Esophagus muscularis mucosa (tissue), 4 donors: ENCODE results near the gene FBXL7. TPM values are rescaled to one million over a fixed set of nuclear protein-coding genes. Genes with fewer than 3 reads are reported as not detected.
A peak's percentile ranks its signal among the peaks of the same experiment; 100 is the strongest.

Experiments
- DNase-seq: peaks from one replicate; pipeline ENCODE4 v3.0.0-alpha.2; 2017; ENCODE audit errors: extremely low spot score
- H3K27ac ChIP-seq, 4 donors: fragments of 200-600 bp; sonication (generic); replicated peaks in 1 of 4; 1 replicate in 3 of 4; 2 replicates in 1 of 4; pipeline ENCODE4 v1.5.1; 2016 to 2019; ENCODE audit warnings: mild to moderate bottlenecking in 1 of 4
- H3K27me3 ChIP-seq, 4 donors: fragments of 200-600 bp; sonication (generic); one replicate each; pipeline versions ENCODE4 v1.5.1 to v1.6.0; 2016 to 2019
- H3K36me3 ChIP-seq, 4 donors: fragments of 200-600 bp; sonication (generic); one replicate each; pipeline ENCODE4 v1.5.1; 2016 to 2019
- H3K4me1 ChIP-seq, 4 donors: fragments of 200-600 bp; sonication (generic); one replicate each; pipeline ENCODE4 v1.5.1; 2016 to 2019
- H3K4me3 ChIP-seq, 4 donors: fragments of 200-600 bp; sonication (generic); 1 replicate in 2 of 4; 2 replicates in 2 of 4; pipeline ENCODE4 v1.5.1; 2016 to 2019; ENCODE audit warnings: mild to moderate bottlenecking in 4 of 4, moderate library complexity in 1 of 4
- H3K9me3 ChIP-seq, 4 donors: fragments of 200-600 bp; sonication (generic); 1 replicate in 3 of 4; 2 replicates in 1 of 4; pipeline ENCODE4 v1.5.1; 2016 to 2019
- CTCF ChIP-seq, 3 experiments: fragments of 200-600 bp in 2 of 3; fragments of 450-650 bp in 1 of 3; sonication (generic) in 2 of 3; IDR thresholded peaks; one replicate each; pipeline ENCODE4 v1.5.1; 2017 to 2019; ENCODE audit warnings: antibody characterized with exemption in 3 of 3, mild to moderate bottlenecking in 2 of 3, moderate library complexity in 1 of 3
- EP300 ChIP-seq: sonication (generic); formaldehyde crosslinking; IDR thresholded peaks from one replicate; pipeline ENCODE4 v1.6.1; 2017; ENCODE audit warnings: antibody characterized with exemption
- POLR2A ChIP-seq: fragments of 450-650 bp; IDR thresholded peaks from one replicate; pipeline ENCODE4 v1.6.1; 2017; ENCODE audit warnings: antibody characterized with exemption, moderate library complexity, mild to moderate bottlenecking, low read depth
- POLR2AphosphoS5 ChIP-seq, 2 donors: sonication (generic); formaldehyde crosslinking; IDR thresholded peaks; one replicate each; pipeline ENCODE4 v1.6.1; 2017; ENCODE audit warnings: antibody characterized with exemption in 2 of 2
- WGBS: methylation state at CpG from one replicate; pipeline ENCODE4 v1.1.5; 2018; 5-methylcytosine and 5-hydroxymethylcytosine counted together
- intact Hi-C: fragments of 100-400 bp; cut with DNase I; formaldehyde crosslinking; loops from one replicate; pipeline ENCODE4 v1.15.1; 2023
- total RNA-seq, 4 donors: library from RNA; depleted of rRNA; stranded (reverse); fragments of >200 nt; gene quantifications; one replicate each; pipeline versions ENCODE4 v1.1.0 to v1.2.1, GENCODE V29; 2016

Gene FBXL7
- total RNA-seq, 4 donors from 2014 or later: 25.7 to 37.7 (median 27.6) TPM

- peak; percentile 37 for DNase-seq
- Histone ChIP-seq H3K27ac (no peak overlapping the region), H3K9me3 (no peaks in the 10 kb centered on the region), H3K4me3 (no peak overlapping the region), H3K27me3 (no peaks in the 10 kb centered on the region), H3K36me3 (peaks cover 8 to 17% (median 11%) of the 10 kb centered on the region in 4 donors), H3K4me1 (peaks cover 0 to 4% (median 0%) of the 10 kb centered on the region in 4 donors)
- WGBS: 64% methylated on average over 11 of the region's 11 CpGs
- intact Hi-C loops: no loop called here
- no peak for TF ChIP-seq POLR2A
- no peak for TF ChIP-seq CTCF (IDR thresholded peaks at IDR 0.05)
- no peak for TF ChIP-seq EP300
- TF ChIP-seq POLR2AphosphoS5 (IDR thresholded peaks at IDR 0.05): no peak
Measured at GRCh38 chr5:15929611-15930263, 429.8 kb downstream of the FBXL7 start.

DNA sequence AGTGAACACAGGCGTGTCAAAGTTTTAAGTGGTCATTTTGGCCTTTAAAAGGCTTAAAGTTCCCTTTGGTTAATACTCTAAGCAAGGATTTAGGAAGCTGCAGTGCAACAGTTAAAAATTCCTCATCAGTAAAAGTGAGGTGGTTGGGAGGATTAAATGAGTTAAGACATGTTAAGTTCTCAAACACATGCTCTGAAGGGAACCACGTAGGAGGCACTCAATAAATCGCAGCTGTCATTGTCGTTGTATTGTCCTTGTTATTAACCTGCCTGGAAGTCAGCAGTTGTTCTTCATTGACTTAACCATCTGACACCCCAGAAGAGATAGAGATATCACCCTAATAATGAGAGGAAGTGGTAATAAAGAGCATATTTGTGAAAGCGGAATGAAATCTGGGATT lies 432.1 kb downstream of the FBXL7 start:
- H3K36me3 ChIP-seq: peaks cover 21 to 36% (median 23%) of the 10 kb centered on the region in 4 donors
- no peaks in the 10 kb centered on the region for H3K9me3 ChIP-seq
- intact Hi-C loops: no loop called here
- no peak for DNase-seq
- H3K27ac ChIP-seq: no peak overlapping the region
- WGBS: 73% methylated on average over 5 of the region's 5 CpGs
- H3K4me1 ChIP-seq: peaks cover 0 to 4% (median 0%) of the 10 kb centered on the region in 4 donors
- H3K4me3 ChIP-seq: no peak overlapping the region
- H3K27me3 ChIP-seq: no peaks in the 10 kb centered on the region
- TF ChIP-seq POLR2A (no peak), EP300 (no peak), POLR2AphosphoS5 (IDR thresholded peaks at IDR 0.05) (no peak), CTCF (IDR thresholded peaks at IDR 0.05) (no peak)

GRCh38 chr5:15933259-15934207 lies 433.6 kb downstream of the FBXL7 start:
- no peak overlapping the region for H3K4me3 ChIP-seq
- intact Hi-C loops: no loop called here
- H3K27me3 ChIP-seq: no peaks in the 10 kb centered on the region
- peaks cover 0 to 4% (median 0%) of the 10 kb centered on the region in 4 donors for H3K4me1 ChIP-seq
- H3K36me3 ChIP-seq: peaks cover 27 to 42% (median 28%) of the 10 kb centered on the region in 4 donors
- 85% methylated on average over 13 of the region's 13 CpGs for WGBS
- TF ChIP-seq CTCF (IDR thresholded peaks at IDR 0.05): no peak
- no peak for TF ChIP-seq POLR2A
- no peak for TF ChIP-seq POLR2AphosphoS5 (IDR thresholded peaks at IDR 0.05)
- no peak for TF ChIP-seq EP300
- no peaks in the 10 kb centered on the region for H3K9me3 ChIP-seq
- peak; percentile 70 for DNase-seq
- no peak overlapping the region for H3K27ac ChIP-seq

DNA sequence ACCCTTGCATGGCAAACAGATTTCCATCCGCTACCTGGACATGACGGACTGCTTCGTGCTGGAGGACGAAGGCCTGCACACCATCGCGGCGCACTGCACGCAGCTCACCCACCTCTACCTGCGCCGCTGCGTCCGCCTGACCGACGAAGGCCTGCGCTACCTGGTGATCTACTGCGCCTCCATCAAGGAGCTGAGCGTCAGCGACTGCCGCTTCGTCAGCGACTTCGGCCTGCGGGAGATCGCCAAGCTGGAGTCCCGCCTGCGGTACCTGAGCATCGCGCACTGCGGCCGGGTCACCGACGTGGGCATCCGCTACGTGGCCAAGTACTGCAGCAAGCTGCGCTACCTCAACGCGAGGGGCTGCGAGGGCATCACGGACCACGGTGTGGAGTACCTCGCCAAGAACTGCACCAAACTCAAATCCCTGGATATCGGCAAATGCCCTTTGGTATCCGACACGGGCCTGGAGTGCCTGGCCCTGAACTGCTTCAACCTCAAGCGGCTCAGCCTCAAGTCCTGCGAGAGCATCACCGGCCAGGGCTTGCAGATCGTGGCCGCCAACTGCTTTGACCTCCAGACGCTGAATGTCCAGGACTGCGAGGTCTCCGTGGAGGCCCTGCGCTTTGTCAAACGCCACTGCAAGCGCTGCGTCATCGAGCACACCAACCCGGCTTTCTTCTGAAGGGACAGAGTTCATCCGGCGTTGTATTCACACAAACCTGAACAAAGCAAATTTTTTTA lies 436.7 kb downstream of the FBXL7 start:
- TF ChIP-seq CTCF (IDR thresholded peaks at IDR 0.05) (no peak), EP300 (no peak), POLR2AphosphoS5 (IDR thresholded peaks at IDR 0.05) (no peak), POLR2A (no peak)
- no peaks in the 10 kb centered on the region for H3K27me3 ChIP-seq
- peaks cover 27 to 65% (median 38%) of the 10 kb centered on the region in 4 donors for H3K36me3 ChIP-seq
- no peaks in the 10 kb centered on the region for H3K9me3 ChIP-seq
- H3K27ac ChIP-seq: no peak overlapping the region
- H3K4me3 ChIP-seq: no peak overlapping the region
- H3K4me1 ChIP-seq: no peaks in the 10 kb centered on the region
- 95% methylated on average over 47 of the region's 60 CpGs for WGBS
- intact Hi-C loops: no loop called here
- no peak for DNase-seq
